ENCODE data around the gene KIAA0825.

KIAA0825 gene

DNA sequence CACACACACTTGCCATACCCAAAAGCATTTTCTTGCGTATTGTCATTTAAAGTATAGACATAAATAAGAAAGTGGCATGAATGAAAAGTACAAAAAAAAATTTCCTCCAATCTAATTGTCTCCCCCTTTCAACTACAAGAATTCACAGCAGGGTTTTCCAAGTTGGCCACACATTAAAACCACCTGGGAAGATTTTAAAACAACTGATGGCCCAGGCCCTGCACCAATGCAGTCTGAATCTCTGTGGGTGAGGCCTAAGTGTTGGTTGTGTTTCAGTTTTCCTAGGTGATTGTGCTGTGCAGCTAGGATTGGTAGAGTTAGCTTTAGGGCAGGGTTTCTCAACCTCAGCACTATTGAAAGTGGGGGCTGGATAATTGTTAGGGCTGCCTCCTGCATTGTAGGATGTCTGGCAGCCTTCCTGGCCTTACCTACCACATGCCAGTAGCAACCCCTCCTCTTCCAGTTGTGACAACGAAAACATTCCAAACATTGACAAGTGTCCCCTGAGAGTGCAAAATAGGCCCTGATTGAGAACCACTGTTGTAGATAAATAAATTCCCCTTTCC lies 337.1 kb downstream of the KIAA0825 start:
- no peak overlapping the region for H4K8ac ChIP-seq (ENCODE audit: low read depth, low read length)
- no peaks in the 10 kb centered on the region for H3K4me1 ChIP-seq (ENCODE audit: control insufficient read depth in 1 of 2, insufficient read depth in 2 of 2, low read length in 2 of 2)
- H3K79me2 ChIP-seq (ENCODE audit: control insufficient read depth, insufficient read depth, low read length, poor library complexity) = no peaks in the 10 kb centered on the region
- H2AK5ac ChIP-seq (ENCODE audit: low read length) = no peak overlapping the region
- H3K4ac ChIP-seq (ENCODE audit: low read depth, low read length) = no peak overlapping the region
- no peak overlapping the region for H4K91ac ChIP-seq (ENCODE audit: low read depth, low read length)
- H3K27ac ChIP-seq (ENCODE audit: low read depth, low read length) = no peak overlapping the region
- no CpG with 5 or more reads among the region's 2 CpGs for WGBS (ENCODE audit: extremely low coverage, insufficient coverage, insufficient read length)
- H3K36me3 ChIP-seq (ENCODE audit: control insufficient read depth in 1 of 2, insufficient read depth in 2 of 2, low read length in 2 of 2) = no peaks in the 10 kb centered on the region
- H3K79me1 ChIP-seq (ENCODE audit: low read length) = no peaks in the 10 kb centered on the region
- no peak overlapping the region for H4K12ac ChIP-seq (ENCODE audit: low read depth, low read length)
- no peak overlapping the region for H3K9ac ChIP-seq (ENCODE audit: low read length)
- no peak overlapping the region for H2BK5ac ChIP-seq (ENCODE audit: low read depth, low read length, poor library complexity)
- no peak overlapping the region for H3K14ac ChIP-seq (ENCODE audit: low read length)
- no peaks in the 10 kb centered on the region for H3K27me3 ChIP-seq (ENCODE audit: insufficient read depth, low read length)
- H2BK12ac ChIP-seq (ENCODE audit: low read length) = no peak overlapping the region
- H3K4me2 ChIP-seq (ENCODE audit: low read length) = no peak overlapping the region
- H2BK120ac ChIP-seq (ENCODE audit: insufficient read depth, low read length, poor library complexity) = no peak overlapping the region
- no peak overlapping the region for H3K4me3 ChIP-seq (ENCODE audit: low read depth, low read length)
- no peaks in the 10 kb centered on the region for H3K9me3 ChIP-seq (ENCODE audit: insufficient read depth, low read depth, low read length)
- no peak overlapping the region for H3K18ac ChIP-seq (ENCODE audit: low read length)
- H3K23ac ChIP-seq (ENCODE audit: low read length) = no peak overlapping the region
- no peak overlapping the region for H2AFZ ChIP-seq (ENCODE audit: insufficient read depth, low read length, poor library complexity)
- no peak for DNase-seq

DNA sequence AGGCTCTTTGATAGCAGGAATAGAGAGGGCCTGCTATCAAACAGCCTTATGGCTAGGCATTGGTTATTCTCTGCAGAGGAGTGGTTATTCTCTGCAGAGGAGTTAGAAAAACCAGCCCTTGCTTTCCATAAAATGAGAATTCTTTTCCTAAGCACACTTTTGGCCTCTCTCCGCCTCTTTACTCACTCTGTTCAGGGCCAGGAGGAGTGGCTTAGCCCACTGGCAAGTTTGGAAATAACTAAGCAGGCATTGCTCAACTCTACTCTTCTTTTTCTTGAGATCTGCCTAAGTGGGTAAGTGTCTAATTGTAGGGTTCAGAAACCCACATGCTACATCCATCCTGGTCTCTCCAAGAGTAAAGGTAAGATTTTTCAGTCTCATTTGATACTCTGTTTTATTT lies 341.7 kb downstream of the KIAA0825 start:
- WGBS (ENCODE audit: extremely low coverage, insufficient coverage, insufficient read length) = no CpG with 5 or more reads among the region's 1 CpG
- Histone ChIP-seq H3K4me3 (ENCODE audit: low read depth, low read length) (no peak overlapping the region), H2BK120ac (ENCODE audit: insufficient read depth, low read length, poor library complexity) (no peak overlapping the region), H2AK5ac (ENCODE audit: low read length) (no peak overlapping the region), H2BK5ac (ENCODE audit: low read depth, low read length, poor library complexity) (no peak overlapping the region), H3K14ac (ENCODE audit: low read length) (no peak overlapping the region), H3K9ac (ENCODE audit: low read length) (no peak overlapping the region), H3K27ac (ENCODE audit: low read depth, low read length) (no peak overlapping the region), H3K4me1 (ENCODE audit: control insufficient read depth in 1 of 2, insufficient read depth in 2 of 2, low read length in 2 of 2) (no peaks in the 10 kb centered on the region), H3K18ac (ENCODE audit: low read length) (no peak overlapping the region), H2AFZ (ENCODE audit: insufficient read depth, low read length, poor library complexity) (no peak overlapping the region), H2BK12ac (ENCODE audit: low read length) (no peak overlapping the region), H4K12ac (ENCODE audit: low read depth, low read length) (no peak overlapping the region), H3K27me3 (ENCODE audit: insufficient read depth, low read length) (no peaks in the 10 kb centered on the region), H3K79me2 (ENCODE audit: control insufficient read depth, insufficient read depth, low read length, poor library complexity) (no peaks in the 10 kb centered on the region), H3K9me3 (ENCODE audit: insufficient read depth, low read depth, low read length) (no peaks in the 10 kb centered on the region), H4K91ac (ENCODE audit: low read depth, low read length) (no peak overlapping the region), H3K4me2 (ENCODE audit: low read length) (no peak overlapping the region), H3K23ac (ENCODE audit: low read length) (no peak overlapping the region), H3K79me1 (ENCODE audit: low read length) (no peaks in the 10 kb centered on the region), H3K36me3 (ENCODE audit: control insufficient read depth in 1 of 2, insufficient read depth in 2 of 2, low read length in 2 of 2) (no peaks in the 10 kb centered on the region), H4K8ac (ENCODE audit: low read depth, low read length) (no peak overlapping the region), H3K4ac (ENCODE audit: low read depth, low read length) (no peak overlapping the region)
- DNase-seq = no peak

- no peak overlapping the region for H3K14ac ChIP-seq (ENCODE audit: low read length)
Observed at GRCh38 chr5:94276048-94276447, 342.4 kb downstream of the KIAA0825 start.

DNA sequence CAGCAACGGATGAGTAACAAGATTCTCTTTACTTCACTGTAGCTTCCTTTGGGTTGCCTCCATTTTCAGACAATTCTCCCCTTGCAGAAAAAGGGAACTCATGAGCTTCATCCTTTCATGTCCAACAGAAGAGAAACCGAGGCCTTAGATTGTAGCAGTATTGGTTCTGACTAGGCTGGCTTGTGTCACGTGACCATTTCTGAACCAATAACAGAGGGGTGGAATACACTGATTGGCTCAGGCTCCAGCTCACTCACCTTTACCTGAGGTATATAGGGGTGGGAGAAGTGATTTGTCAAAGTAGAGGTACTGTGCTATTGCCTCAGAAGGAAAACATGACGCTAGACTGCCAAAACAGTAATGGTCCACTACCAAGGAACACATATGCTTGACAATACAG lies 343.7 kb downstream of the KIAA0825 start:
- no peak overlapping the region for H3K4ac ChIP-seq (ENCODE audit: low read depth, low read length)
- no peak overlapping the region for H2BK5ac ChIP-seq (ENCODE audit: low read depth, low read length, poor library complexity)
- no CpG with 5 or more reads among the region's 4 CpGs for WGBS (ENCODE audit: extremely low coverage, insufficient coverage, insufficient read length)
- no peak overlapping the region for H3K23ac ChIP-seq (ENCODE audit: low read length)
- no peaks in the 10 kb centered on the region for H3K79me1 ChIP-seq (ENCODE audit: low read length)
- H2AFZ ChIP-seq (ENCODE audit: insufficient read depth, low read length, poor library complexity) = no peak overlapping the region
- H3K4me2 ChIP-seq (ENCODE audit: low read length) = no peak overlapping the region
- no peak overlapping the region for H3K4me3 ChIP-seq (ENCODE audit: low read depth, low read length)
- no peak overlapping the region for H3K14ac ChIP-seq (ENCODE audit: low read length)
- no peak overlapping the region for H3K9ac ChIP-seq (ENCODE audit: low read length)
- H3K4me1 ChIP-seq (ENCODE audit: control insufficient read depth in 1 of 2, insufficient read depth in 2 of 2, low read length in 2 of 2) = no peaks in the 10 kb centered on the region
- H3K27ac ChIP-seq (ENCODE audit: low read depth, low read length) = no peak overlapping the region
- H3K18ac ChIP-seq (ENCODE audit: low read length) = no peak overlapping the region
- H3K36me3 ChIP-seq (ENCODE audit: control insufficient read depth in 1 of 2, insufficient read depth in 2 of 2, low read length in 2 of 2) = no peaks in the 10 kb centered on the region
- no peaks in the 10 kb centered on the region for H3K27me3 ChIP-seq (ENCODE audit: insufficient read depth, low read length)
- DNase-seq = no peak
- H2BK12ac ChIP-seq (ENCODE audit: low read length) = no peak overlapping the region
- H4K12ac ChIP-seq (ENCODE audit: low read depth, low read length) = no peak overlapping the region
- H4K91ac ChIP-seq (ENCODE audit: low read depth, low read length) = no peak overlapping the region
- no peaks in the 10 kb centered on the region for H3K79me2 ChIP-seq (ENCODE audit: control insufficient read depth, insufficient read depth, low read length, poor library complexity)
- no peak overlapping the region for H4K8ac ChIP-seq (ENCODE audit: low read depth, low read length)
- H2AK5ac ChIP-seq (ENCODE audit: low read length) = no peak overlapping the region
- H2BK120ac ChIP-seq (ENCODE audit: insufficient read depth, low read length, poor library complexity) = no peak overlapping the region
- H3K9me3 ChIP-seq (ENCODE audit: insufficient read depth, low read depth, low read length) = no peaks in the 10 kb centered on the region

More at GRCh38 chr5:94276048-94276447, 342.4 kb downstream of the KIAA0825 start:
- H3K23ac ChIP-seq (ENCODE audit: low read length) = no peak overlapping the region
- no peaks in the 10 kb centered on the region for H3K79me2 ChIP-seq (ENCODE audit: control insufficient read depth, insufficient read depth, low read length, poor library complexity)
- no peaks in the 10 kb centered on the region for H3K9me3 ChIP-seq (ENCODE audit: insufficient read depth, low read depth, low read length)
- H2BK12ac ChIP-seq (ENCODE audit: low read length) = no peak overlapping the region
- no peak overlapping the region for H4K91ac ChIP-seq (ENCODE audit: low read depth, low read length)
- no peak overlapping the region for H4K8ac ChIP-seq (ENCODE audit: low read depth, low read length)
- H2BK120ac ChIP-seq (ENCODE audit: insufficient read depth, low read length, poor library complexity) = no peak overlapping the region
- DNase-seq = no peak
- no peak overlapping the region for H3K4me3 ChIP-seq (ENCODE audit: low read depth, low read length)
- no peak overlapping the region for H3K4ac ChIP-seq (ENCODE audit: low read depth, low read length)
- no CpG with 5 or more reads among the region's 1 CpG for WGBS (ENCODE audit: extremely low coverage, insufficient coverage, insufficient read length)
- no peaks in the 10 kb centered on the region for H3K79me1 ChIP-seq (ENCODE audit: low read length)
- no peak overlapping the region for H3K27ac ChIP-seq (ENCODE audit: low read depth, low read length)
- no peak overlapping the region for H3K4me2 ChIP-seq (ENCODE audit: low read length)
- H3K18ac ChIP-seq (ENCODE audit: low read length) = no peak overlapping the region
- H3K27me3 ChIP-seq (ENCODE audit: insufficient read depth, low read length) = no peaks in the 10 kb centered on the region
- H3K9ac ChIP-seq (ENCODE audit: low read length) = no peak overlapping the region
- no peaks in the 10 kb centered on the region for H3K36me3 ChIP-seq (ENCODE audit: control insufficient read depth in 1 of 2, insufficient read depth in 2 of 2, low read length in 2 of 2)
- H2AFZ ChIP-seq (ENCODE audit: insufficient read depth, low read length, poor library complexity) = no peak overlapping the region
- no peak overlapping the region for H4K12ac ChIP-seq (ENCODE audit: low read depth, low read length)
- H2AK5ac ChIP-seq (ENCODE audit: low read length) = no peak overlapping the region
- H3K4me1 ChIP-seq (ENCODE audit: control insufficient read depth in 1 of 2, insufficient read depth in 2 of 2, low read length in 2 of 2) = no peaks in the 10 kb centered on the region
- no peak overlapping the region for H2BK5ac ChIP-seq (ENCODE audit: low read depth, low read length, poor library complexity)

Data from trophoblast cell (in vitro differentiated cells and primary cell).